Activated B cell treated with CpG ODN at 0.5 μM for 24 hours (primary cell): ENCODE data around the gene PAPPA. TPM values are rescaled to one million over a fixed set of nuclear protein-coding genes. Genes with fewer than 3 reads are reported as not detected.

Experiments used
- ATAC-seq: fragments of 200-7000 bp; cut with Tn5 transposase; one replicate; pipeline ENCODE4 v1.10.0; 2021; ENCODE audit warnings: low read depth, mild to moderate bottlenecking, moderate library complexity
- CTCF ChIA-PET: fragments of 350-600 bp; sonication (Branson Sonifier 250); formaldehyde crosslinking; loops from one replicate; lab custom pipeline; 2021; ENCODE audit warnings: antibody characterized with exemption; lab: Charles Lee
- POLR2A ChIA-PET: fragments of 350-600 bp; sonication (Branson Sonifier 250); formaldehyde crosslinking; loops from one replicate; lab custom pipeline; 2021; ENCODE audit warnings: antibody characterized with exemption; lab: Charles Lee
- DNase-seq: peaks from one replicate; pipeline ENCODE4 v3.0.0; 2022
- H3K27ac Mint-ChIP-seq: one replicate; pipeline ENCODE4 v1.8.0; 2020; ENCODE audit warnings: mixed read lengths
- H3K27me3 Mint-ChIP-seq: one replicate; pipeline ENCODE4 v1.8.0; 2021; ENCODE audit warnings: mixed read lengths
- H3K36me3 Mint-ChIP-seq: one replicate; pipeline ENCODE4 v1.8.0; 2021; ENCODE audit warnings: low read depth, mixed read lengths
- H3K4me1 Mint-ChIP-seq: one replicate; pipeline ENCODE4 v1.8.0; 2021; ENCODE audit warnings: mixed read lengths
- H3K4me3 Mint-ChIP-seq: one replicate; pipeline ENCODE4 v1.8.0; 2020; ENCODE audit warnings: mild to moderate bottlenecking, mixed read lengths
- H3K9me3 Mint-ChIP-seq: one replicate; pipeline ENCODE4 v1.8.0; 2020; ENCODE audit warnings: mixed read lengths
- intact Hi-C: fragments of 100-400 bp; cut with micrococcal nuclease; formaldehyde crosslinking; loops from one replicate; pipeline ENCODE4 v1.15.1; 2024
- total RNA-seq: library from RNA; stranded (reverse); gene quantifications from 2 replicates; pipeline ENCODE4 v1.2.3, GENCODE V29; 2022
- TF ChIP-seq, protein P1 (sequence below): fragments of 200-600 bp; IDR thresholded peaks from one replicate; pipeline ENCODE4 v1.8.0; 2022; ENCODE audit warnings: antibody characterized with exemption, mild to moderate bottlenecking

PAPPA gene
- total RNA-seq, 1 donor from 2014 or later, result not detected

DNA sequence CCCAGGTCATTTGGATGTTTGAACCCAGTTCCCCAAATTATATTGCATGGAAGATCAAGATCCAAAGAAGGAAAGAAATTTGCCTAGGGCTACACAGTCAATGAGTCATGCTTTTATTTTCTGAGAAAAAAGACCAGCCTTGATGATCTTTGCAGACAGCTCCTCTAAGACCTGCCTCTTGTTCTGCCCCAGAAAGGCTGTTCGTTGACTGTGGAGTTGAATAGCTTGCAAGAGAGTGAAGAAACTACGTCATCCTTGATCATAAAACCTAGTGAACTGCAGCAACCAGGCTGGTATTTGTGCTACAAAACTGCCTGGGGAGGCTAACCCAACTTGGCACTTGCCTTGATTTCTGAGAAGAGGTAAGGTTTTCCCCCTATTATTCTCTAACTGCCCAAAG lies 263.9 kb downstream of the PAPPA start:
- CTCF ChIA-PET, result no interaction called here
- ATAC-seq (no peak), DNase-seq (no peak)
- Mint-ChIP-seq H3K27ac (no peak overlapping the region), H3K4me1 (no peaks in the 10 kb centered on the region), H3K27me3 (no peaks in the 10 kb centered on the region), H3K4me3 (no peak overlapping the region), H3K9me3 (no peaks in the 10 kb centered on the region), H3K36me3 (no peaks in the 10 kb centered on the region)
- POLR2A ChIA-PET, result no interaction called here
- TF ChIP-seq, protein P1, sequence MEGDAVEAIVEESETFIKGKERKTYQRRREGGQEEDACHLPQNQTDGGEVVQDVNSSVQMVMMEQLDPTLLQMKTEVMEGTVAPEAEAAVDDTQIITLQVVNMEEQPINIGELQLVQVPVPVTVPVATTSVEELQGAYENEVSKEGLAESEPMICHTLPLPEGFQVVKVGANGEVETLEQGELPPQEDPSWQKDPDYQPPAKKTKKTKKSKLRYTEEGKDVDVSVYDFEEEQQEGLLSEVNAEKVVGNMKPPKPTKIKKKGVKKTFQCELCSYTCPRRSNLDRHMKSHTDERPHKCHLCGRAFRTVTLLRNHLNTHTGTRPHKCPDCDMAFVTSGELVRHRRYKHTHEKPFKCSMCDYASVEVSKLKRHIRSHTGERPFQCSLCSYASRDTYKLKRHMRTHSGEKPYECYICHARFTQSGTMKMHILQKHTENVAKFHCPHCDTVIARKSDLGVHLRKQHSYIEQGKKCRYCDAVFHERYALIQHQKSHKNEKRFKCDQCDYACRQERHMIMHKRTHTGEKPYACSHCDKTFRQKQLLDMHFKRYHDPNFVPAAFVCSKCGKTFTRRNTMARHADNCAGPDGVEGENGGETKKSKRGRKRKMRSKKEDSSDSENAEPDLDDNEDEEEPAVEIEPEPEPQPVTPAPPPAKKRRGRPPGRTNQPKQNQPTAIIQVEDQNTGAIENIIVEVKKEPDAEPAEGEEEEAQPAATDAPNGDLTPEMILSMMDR, result no peak
- intact Hi-C loops, result no loop called here

DNA sequence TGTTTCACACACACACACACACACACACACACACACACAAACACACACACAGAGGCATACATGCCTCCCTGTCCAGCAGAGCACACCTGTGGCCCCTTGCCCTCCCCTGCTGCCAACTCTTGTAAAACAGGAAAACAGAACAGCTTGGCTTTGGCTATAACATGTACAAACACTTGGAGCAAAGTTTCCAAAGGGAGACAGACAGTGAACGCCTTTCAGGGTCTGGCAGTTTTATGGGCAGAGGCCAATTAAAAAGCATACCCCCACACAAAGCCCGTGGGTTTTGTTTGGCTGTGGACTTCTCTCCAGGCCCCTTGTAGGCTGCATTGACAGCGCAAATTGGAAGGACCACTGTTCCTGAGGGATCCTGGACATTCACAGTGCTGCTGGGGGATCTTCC lies 265.6 kb downstream of the PAPPA start:
- H3K27me3 Mint-ChIP-seq, result no peaks in the 10 kb centered on the region
- POLR2A ChIA-PET, result no interaction called here
- ATAC-seq (no peak), DNase-seq (no peak)
- H3K9me3 Mint-ChIP-seq, result no peaks in the 10 kb centered on the region
- TF ChIP-seq, protein P1, result no peak
- intact Hi-C loops, result no loop called here
- H3K4me1 Mint-ChIP-seq, result no peaks in the 10 kb centered on the region
- CTCF ChIA-PET, result no interaction called here
- H3K36me3 Mint-ChIP-seq, result no peaks in the 10 kb centered on the region
- no peak overlapping the region for H3K4me3 Mint-ChIP-seq
- H3K27ac Mint-ChIP-seq, result no peak overlapping the region

DNA sequence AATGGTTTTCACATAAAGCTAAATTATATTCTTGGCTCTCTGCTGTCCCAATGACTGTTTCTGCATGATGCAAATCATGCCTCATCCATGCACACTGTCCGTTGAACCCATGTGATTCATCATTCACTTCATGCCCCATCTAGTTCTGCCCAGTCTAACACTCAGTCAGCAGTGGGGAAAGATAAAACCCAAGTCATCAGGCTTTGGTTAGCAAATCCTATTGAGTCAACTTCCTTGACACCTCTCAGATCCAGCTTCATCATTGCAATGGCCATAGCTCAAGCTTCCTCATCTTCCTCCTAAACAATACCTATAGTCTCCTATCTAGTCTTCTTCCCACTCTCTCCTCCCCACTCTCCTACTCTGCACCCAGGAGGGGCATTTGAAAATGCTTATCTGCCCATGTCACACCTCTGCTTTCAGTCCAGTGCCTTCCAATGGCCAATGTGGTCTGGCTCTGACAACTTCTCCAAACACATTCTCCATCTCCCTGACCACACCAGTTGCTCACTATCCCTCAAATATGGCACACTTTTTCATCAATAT lies 267.5 kb downstream of the PAPPA start:
- POLR2A ChIA-PET, result no interaction called here

DNA sequence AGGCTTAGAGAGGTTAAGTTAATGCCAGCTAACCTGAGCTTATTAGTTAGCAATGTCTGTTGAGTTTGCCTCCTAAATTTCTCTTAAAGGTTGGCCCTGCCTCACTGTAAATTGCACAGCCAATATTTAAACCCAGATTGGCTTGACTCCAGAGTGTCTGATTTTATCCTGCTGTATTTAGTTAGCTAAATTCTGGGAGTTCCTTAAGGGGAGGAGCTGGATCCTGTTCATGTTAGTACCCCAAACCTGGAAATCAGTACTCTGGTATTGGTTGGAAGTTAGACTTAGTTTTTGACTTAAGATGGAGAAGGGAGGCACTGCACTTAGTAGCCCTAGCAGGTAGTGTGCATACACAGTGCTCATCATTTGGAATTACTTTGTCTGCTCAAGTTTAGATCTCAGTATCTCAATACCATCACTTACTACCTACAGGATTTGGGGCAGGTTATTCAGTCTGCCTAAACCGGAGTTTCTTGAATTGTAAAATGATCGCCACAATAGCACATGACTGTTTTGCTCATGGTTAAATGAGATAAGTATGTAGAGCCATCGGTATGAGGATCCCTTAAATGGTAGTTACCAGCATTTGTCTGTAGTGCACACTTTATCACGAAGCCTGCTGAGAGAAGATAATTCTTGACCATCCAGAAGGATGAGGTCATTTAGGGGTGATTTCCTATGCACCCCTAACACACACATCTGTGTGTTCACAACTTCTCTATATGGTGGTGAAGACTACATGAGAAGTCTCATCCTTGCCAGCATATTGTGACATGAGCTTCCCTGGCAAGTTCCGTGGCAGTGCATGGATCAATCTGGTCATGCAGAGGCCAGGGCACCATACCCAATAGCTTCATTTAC lies 268.8 kb downstream of the PAPPA start:
- Mint-ChIP-seq H3K36me3 (no peaks in the 10 kb centered on the region), H3K9me3 (no peaks in the 10 kb centered on the region), H3K4me3 (no peak overlapping the region), H3K27ac (no peak overlapping the region), H3K27me3 (no peaks in the 10 kb centered on the region), H3K4me1 (no peaks in the 10 kb centered on the region)
- CTCF ChIA-PET, result no interaction called here
- ATAC-seq (no peak), DNase-seq (no peak)
- intact Hi-C loops, result no loop called here
- POLR2A ChIA-PET, result no interaction called here
- TF ChIP-seq, protein P1, result no peak

More for the DNA sequence above, 267.5 kb downstream of the PAPPA start:
- CTCF ChIA-PET, result no interaction called here
- H3K27me3 Mint-ChIP-seq, result no peaks in the 10 kb centered on the region
- H3K4me1 Mint-ChIP-seq, result no peaks in the 10 kb centered on the region
- no peaks in the 10 kb centered on the region for H3K36me3 Mint-ChIP-seq
- H3K9me3 Mint-ChIP-seq, result no peaks in the 10 kb centered on the region
- no peak overlapping the region for H3K27ac Mint-ChIP-seq
- ATAC-seq (no peak), DNase-seq (no peak)
- H3K4me3 Mint-ChIP-seq, result no peak overlapping the region
- TF ChIP-seq, protein P1, result no peak
- intact Hi-C loops, result no loop called here

DNA sequence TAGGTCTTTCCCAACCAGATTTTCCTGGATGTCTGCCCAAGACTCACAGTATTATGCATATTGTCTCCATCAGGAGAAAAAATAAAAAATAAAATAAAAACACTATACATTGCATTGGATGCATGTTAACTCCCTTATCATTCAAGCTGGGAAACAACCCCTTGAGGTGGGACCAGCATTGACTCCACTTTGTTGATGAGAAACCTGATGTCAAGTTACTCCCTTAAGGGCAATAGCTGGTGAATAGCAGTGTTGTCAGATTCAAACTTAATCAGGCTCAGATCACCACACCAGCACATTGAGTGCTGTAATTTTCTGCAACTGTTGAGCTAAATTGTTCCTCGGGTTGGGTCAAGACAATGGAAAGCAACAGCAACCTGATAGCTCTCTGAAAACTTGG lies 269.6 kb downstream of the PAPPA start:
- ATAC-seq, result no peak
- no peaks in the 10 kb centered on the region for H3K4me1 Mint-ChIP-seq
- CTCF ChIA-PET, result no interaction called here
- TF ChIP-seq, protein P1, result no peak
- H3K4me3 Mint-ChIP-seq, result no peak overlapping the region
- H3K36me3 Mint-ChIP-seq, result no peaks in the 10 kb centered on the region
- H3K27ac Mint-ChIP-seq, result no peak overlapping the region
- POLR2A ChIA-PET, result no interaction called here
- H3K9me3 Mint-ChIP-seq, result no peaks in the 10 kb centered on the region
- no peaks in the 10 kb centered on the region for H3K27me3 Mint-ChIP-seq
- no peak for DNase-seq
- intact Hi-C loops, result no loop called here
